HepG2 (cell line): Measurements from ENCODE around the gene PPP2R5C. TPM values are rescaled to one million over a fixed set of nuclear protein-coding genes. Genes with fewer than 3 reads are reported as not detected.

Source experiments
- AFF4 ChIP-seq: sonication (generic); formaldehyde crosslinking; IDR thresholded peaks from 2 replicates; pipeline ENCODE4 v1.4.0; 2020; ENCODE audit warnings: missing genetic modification reagents
- ASH2L ChIP-seq: fragments of 300-600, 200-600 bp; sonication (generic); IDR thresholded peaks from 2 replicates; pipeline ENCODE4 v1.7.0; 2017; ENCODE audit warnings: low read depth, mild to moderate bottlenecking, moderate library complexity, mixed read lengths, low read length; ENCODE audit not compliant: insufficient read length
- DMAP1 ChIP-seq: IDR thresholded peaks from 2 replicates; pipeline ENCODE4 v1.6.1; 2016
- E2F1 ChIP-seq: sonication (generic); formaldehyde crosslinking; IDR thresholded peaks from 2 replicates; pipeline ENCODE4 v1.5.0; 2020; ENCODE audit warnings: missing genetic modification reagents
- FOXJ3 ChIP-seq: sonication (generic); formaldehyde crosslinking; IDR thresholded peaks from 2 replicates; pipeline ENCODE4 v1.4.0; 2020; ENCODE audit warnings: missing genetic modification reagents, mild to moderate bottlenecking, borderline replicate concordance
- GPN1 ChIP-seq: sonication (generic); formaldehyde crosslinking; IDR thresholded peaks from 2 replicates; pipeline ENCODE4 v1.5.1; 2020; ENCODE audit warnings: missing genetic modification reagents, borderline replicate concordance
- KDM2A ChIP-seq: sonication (generic); formaldehyde crosslinking; IDR thresholded peaks from 2 replicates; pipeline ENCODE4 v1.4.0; 2020; ENCODE audit warnings: low read depth, missing genetic modification reagents, borderline replicate concordance
- KDM5A ChIP-seq: fragments of 200-600 bp; sonication (generic); IDR thresholded peaks from 2 replicates; pipeline ENCODE4 v1.7.0; 2018; ENCODE audit warnings: antibody characterized with exemption, mild to moderate bottlenecking, low read length, borderline replicate concordance
- ONECUT2 ChIP-seq: sonication (generic); formaldehyde crosslinking; IDR thresholded peaks from 2 replicates; pipeline ENCODE4 v1.4.0; 2020; ENCODE audit warnings: missing genetic modification reagents
- RBFOX2 ChIP-seq: fragments of 200-400 bp; formaldehyde crosslinking; IDR thresholded peaks from 2 replicates; pipeline ENCODE4 v1.6.1; 2017; ENCODE audit warnings: low read depth, mild to moderate bottlenecking, low read length
- TFAP4 ChIP-seq: sonication (generic); IDR thresholded peaks from 2 replicates; pipeline ENCODE4 v1.6.1; 2016; ENCODE audit warnings: low read depth, borderline replicate concordance
- THAP11 ChIP-seq: IDR thresholded peaks from 2 replicates; pipeline ENCODE4 v1.6.1; 2016; ENCODE audit warnings: missing biosample characterization, missing genetic modification reagents
- YY1 ChIP-seq: IDR thresholded peaks from 2 replicates; pipeline ENCODE4 v1.6.1; 2011; ENCODE audit warnings: low read length, low read depth, moderate library complexity, mild to moderate bottlenecking; ENCODE audit not compliant: insufficient read depth, insufficient replicate concordance
- ZBTB7A ChIP-seq: sonication (generic); formaldehyde crosslinking; IDR thresholded peaks from 2 replicates; pipeline ENCODE4 v1.8.0; 2022; ENCODE audit warnings: mild to moderate bottlenecking, missing genetic modification reagents
- ZFAT ChIP-seq: sonication (generic); formaldehyde crosslinking; conservative IDR thresholded peaks from 2 replicates; pipeline ENCODE4 v1.8.1; 2023; ENCODE audit warnings: missing genetic modification reagents, inconsistent platforms
- ZFY ChIP-seq: sonication (generic); formaldehyde crosslinking; IDR thresholded peaks from 2 replicates; pipeline ENCODE4 v1.4.0; 2020; ENCODE audit warnings: missing genetic modification reagents
- ZNF225 ChIP-seq: sonication (generic); formaldehyde crosslinking; IDR thresholded peaks from 2 replicates; pipeline ENCODE4 v1.4.0; 2020; ENCODE audit warnings: mild to moderate bottlenecking, missing genetic modification reagents
- ZNF296 ChIP-seq: sonication (generic); formaldehyde crosslinking; conservative IDR thresholded peaks from 2 replicates; pipeline ENCODE4 v1.5.0; 2020; ENCODE audit warnings: mild to moderate bottlenecking, missing genetic modification reagents
- ZNF44 ChIP-seq: sonication (generic); formaldehyde crosslinking; IDR thresholded peaks from 2 replicates; pipeline ENCODE4 v1.5.1; 2020; ENCODE audit warnings: mild to moderate bottlenecking, missing genetic modification reagents
- ZNF616 ChIP-seq: sonication (generic); formaldehyde crosslinking; IDR thresholded peaks from 2 replicates; pipeline ENCODE4 v1.5.0; 2020; ENCODE audit warnings: low read depth, mild to moderate bottlenecking, missing genetic modification reagents
- ZNF724P ChIP-seq: sonication (generic); formaldehyde crosslinking; IDR thresholded peaks from 2 replicates; pipeline ENCODE4 v1.8.0; 2022; ENCODE audit warnings: missing genetic modification reagents, borderline replicate concordance
- polyA plus RNA-seq, 8 experiments: library from polyadenylated mRNA; depleted of rRNA in 3 of 8; stranded (reverse) in 7 of 8; unstranded in 1 of 8; fragments of >200 nt; fragmentation: Illumina TruSeq in 4 of 8; extraction: Trizol in 4 of 8; gene quantifications; 2 replicates each; pipeline versions ENCODE4 v1.2.1 to v1.2.3, GENCODE V29; 2011 to 2016; ENCODE audit warnings: low read depth in 4 of 8, missing spikeins in 1 of 8, mixed read lengths in 1 of 8; ENCODE audit not compliant: insufficient read depth in 1 of 8
- total RNA-seq, 5 experiments: library from RNA; depleted of rRNA; stranded (reverse); fragments of >200 nt; fragmentation: Illumina TruSeq; extraction: Trizol; gene quantifications; 2 replicates each; pipeline ENCODE4 v1.2.3, GENCODE V29; 2016; ENCODE audit warnings: low read depth in 1 of 5
- TF ChIP-seq, protein P1 (sequence below): conservative IDR thresholded peaks from 2 replicates; pipeline ENCODE4 v1.6.1; 2018; ENCODE audit warnings: missing genetic modification reagents
- TF ChIP-seq, protein P2 (sequence below): sonication (generic); formaldehyde crosslinking; IDR thresholded peaks from 2 replicates; pipeline ENCODE4 v1.8.1; 2023; ENCODE audit warnings: missing genetic modification reagents, mild to moderate bottlenecking, borderline replicate concordance

PPP2R5C gene
- total and polyA plus RNA-seq, 2 of the 13 experiments (the other 11 are each of a cell fraction or from before 2014, with no cell fraction given) = 74.3 to 78.5 TPM

- TF ChIP-seq E2F1 (CRISPR knock-in tag) (no peak), RBFOX2 (no peak), ONECUT2 (CRISPR knock-in tag) (no peak), FOXJ3 (CRISPR knock-in tag) (no peak), ZNF44 (CRISPR knock-in tag) (no peak), ASH2L (peak; percentile 42), ZBTB7A (CRISPR knock-in tag) (no peak), ZFY (CRISPR knock-in tag) (0 out of 2 replicates have a peak, but pooled peaks have one; percentile 14), KDM5A (peak; percentile 42; the same call in 1 of the 2 replicates), KDM2A (0 out of 2 replicates have a peak, but pooled peaks have one; percentile 15), ZNF616 (CRISPR knock-in tag) (no peak), ZNF296 (no peak), GPN1 (CRISPR knock-in tag) (no peak), THAP11 (0 out of 2 replicates have a peak, but pooled peaks have one; percentile 30), AFF4 (CRISPR knock-in tag) (no peak), DMAP1 (CRISPR knock-in tag) (no peak), YY1 (peak; percentile 86), ZFAT (CRISPR knock-in tag) (no peak), TFAP4 (no peak), ZNF724P (CRISPR knock-in tag) (no peak), ZNF225 (CRISPR knock-in tag) (no peak)
- TF ChIP-seq, protein P1, sequence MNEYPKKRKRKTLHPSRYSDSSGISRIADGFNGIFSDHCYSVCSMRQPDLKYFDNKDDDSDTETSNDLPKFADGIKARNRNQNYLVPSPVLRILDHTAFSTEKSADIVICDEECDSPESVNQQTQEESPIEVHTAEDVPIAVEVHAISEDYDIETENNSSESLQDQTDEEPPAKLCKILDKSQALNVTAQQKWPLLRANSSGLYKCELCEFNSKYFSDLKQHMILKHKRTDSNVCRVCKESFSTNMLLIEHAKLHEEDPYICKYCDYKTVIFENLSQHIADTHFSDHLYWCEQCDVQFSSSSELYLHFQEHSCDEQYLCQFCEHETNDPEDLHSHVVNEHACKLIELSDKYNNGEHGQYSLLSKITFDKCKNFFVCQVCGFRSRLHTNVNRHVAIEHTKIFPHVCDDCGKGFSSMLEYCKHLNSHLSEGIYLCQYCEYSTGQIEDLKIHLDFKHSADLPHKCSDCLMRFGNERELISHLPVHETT (CRISPR knock-in tag) = no peak
- TF ChIP-seq, protein P2, sequence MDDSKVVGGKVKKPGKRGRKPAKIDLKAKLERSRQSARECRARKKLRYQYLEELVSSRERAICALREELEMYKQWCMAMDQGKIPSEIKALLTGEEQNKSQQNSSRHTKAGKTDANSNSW = no peak
Observed at GRCh38 chr14:101965181-101965544, 203.7 kb downstream of the PPP2R5C start (continued).
